GM23248 (cell line): Measurements from ENCODE around the gene TAS1R2.
"Not testable (repeated sequence)": the region's sequence is repeated elsewhere in the genome, so short reads cannot be mapped to it uniquely, and the experiment has no call there.

ENCODE experiments used
- EZH2 ChIP-seq: fragments of 200-600 bp; sonication (generic); IDR thresholded peaks from 2 replicates; pipeline ENCODE4 v1.6.1; 2018; ENCODE audit warnings: antibody characterized with exemption, mild to moderate bottlenecking; ENCODE audit not compliant: insufficient read depth, poor library complexity, severe bottlenecking
- EZH2phosphoT487 ChIP-seq: fragments of 200-600 bp; sonication (generic); IDR thresholded peaks from 2 replicates; pipeline ENCODE4 v1.6.1; 2018; ENCODE audit warnings: antibody characterized with exemption, moderate library complexity, mild to moderate bottlenecking, low read depth; ENCODE audit not compliant: insufficient read depth

DNA sequence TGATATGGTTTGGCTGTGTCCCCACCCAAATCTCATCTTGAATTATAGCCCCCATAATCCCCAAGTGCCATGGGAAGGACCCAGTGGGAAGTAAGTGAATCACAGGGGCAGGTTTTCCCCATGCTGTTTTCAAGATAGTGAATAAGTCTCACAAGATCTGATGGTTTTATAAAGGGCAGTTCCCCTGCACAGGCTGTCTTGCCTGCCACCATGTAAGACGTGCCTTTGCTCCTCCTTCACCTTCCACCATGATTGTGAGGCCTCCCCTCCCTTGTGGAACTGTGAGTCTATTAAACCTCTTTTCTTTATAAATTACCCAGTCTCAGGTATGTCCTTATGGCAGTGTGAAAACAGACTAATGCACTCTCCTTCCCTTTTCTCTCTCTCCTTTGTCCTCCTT is 27.1 kb downstream of the TAS1R2 start:
- not testable (repeated sequence) for TF ChIP-seq EZH2, EZH2phosphoT487
